ENCODE measurements around the gene ZFAND5. TPM values are rescaled to one million over a fixed set of nuclear protein-coding genes. Genes with fewer than 3 reads are reported as not detected.
A peak's percentile ranks its signal among the peaks of the same experiment; 100 is the strongest.

The ZFAND5 gene
- total and polyA plus RNA-seq, 2 of the 13 experiments (the other 11 are each of a cell fraction or from before 2014, with no cell fraction given) = 53.4 to 60.2 TPM

DNA sequence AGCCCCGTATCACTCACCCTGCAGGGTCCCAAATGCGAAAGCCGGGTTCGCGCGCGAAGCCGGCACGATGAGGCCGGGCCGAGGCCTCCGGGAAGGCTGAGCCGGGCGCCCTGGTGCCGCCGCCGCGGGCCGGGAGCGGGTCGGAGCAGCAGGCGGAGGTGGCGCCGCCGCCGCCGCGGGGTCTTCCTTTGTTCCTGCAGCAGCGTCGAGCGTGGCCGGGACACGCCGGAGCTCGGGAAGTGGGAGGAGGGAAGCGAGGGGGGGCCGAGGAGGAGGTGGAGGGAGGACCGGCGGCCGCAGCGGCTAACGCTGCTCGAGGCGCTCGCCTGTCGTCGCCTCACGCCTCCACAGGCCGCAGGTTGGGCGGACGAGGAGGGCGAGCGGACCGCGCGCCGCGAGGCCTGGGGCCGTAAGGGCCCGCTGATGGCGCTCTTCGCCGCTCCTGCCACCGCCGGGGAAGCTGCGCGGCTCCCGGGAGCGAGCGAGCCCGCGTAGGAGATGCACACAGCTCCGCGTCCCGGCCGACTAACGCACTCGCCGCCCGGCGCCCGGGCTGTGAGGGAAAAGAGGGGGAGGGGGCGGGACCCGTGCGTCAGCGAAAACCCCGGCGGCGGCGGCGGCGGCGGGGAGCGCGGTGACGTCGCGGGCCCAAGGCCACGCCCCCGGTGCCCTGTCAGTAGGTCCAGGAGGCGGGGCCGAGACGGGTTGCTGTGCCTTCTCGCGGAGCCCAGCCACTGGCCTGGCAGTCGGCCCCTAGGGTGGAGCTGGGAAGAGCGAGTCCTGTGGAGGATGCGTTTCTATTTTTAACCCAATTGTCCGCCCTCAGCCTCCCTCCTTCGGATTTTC lies at the start of gene ZFAND5 (continued):
- TF ChIP-seq ZNF792 (CRISPR knock-in tag; IDR thresholded peaks at IDR 0.05) = peak; percentile 51; the same call in 1 of the 2 replicates
- TF ChIP-seq ZNF850 (CRISPR knock-in tag; conservative IDR thresholded peaks at IDR 0.05) = no peak
- TF ChIP-seq SKI (IDR thresholded peaks at IDR 0.05; ENCODE audit: partially characterized antibody) = peak; percentile 72
- no peak for TF ChIP-seq MBD4 (IDR thresholded peaks at IDR 0.05; ENCODE audit: borderline replicate concordance, low read length)
- no peak; the same call in 1 of the 2 replicates for TF ChIP-seq IRX3 (CRISPR knock-in tag; IDR thresholded peaks at IDR 0.05; ENCODE audit: borderline replicate concordance, low read depth)
- TF ChIP-seq ETV5 (CRISPR knock-in tag; IDR thresholded peaks at IDR 0.05; ENCODE audit: borderline replicate concordance) = no peak
- TF ChIP-seq, protein P1, sequence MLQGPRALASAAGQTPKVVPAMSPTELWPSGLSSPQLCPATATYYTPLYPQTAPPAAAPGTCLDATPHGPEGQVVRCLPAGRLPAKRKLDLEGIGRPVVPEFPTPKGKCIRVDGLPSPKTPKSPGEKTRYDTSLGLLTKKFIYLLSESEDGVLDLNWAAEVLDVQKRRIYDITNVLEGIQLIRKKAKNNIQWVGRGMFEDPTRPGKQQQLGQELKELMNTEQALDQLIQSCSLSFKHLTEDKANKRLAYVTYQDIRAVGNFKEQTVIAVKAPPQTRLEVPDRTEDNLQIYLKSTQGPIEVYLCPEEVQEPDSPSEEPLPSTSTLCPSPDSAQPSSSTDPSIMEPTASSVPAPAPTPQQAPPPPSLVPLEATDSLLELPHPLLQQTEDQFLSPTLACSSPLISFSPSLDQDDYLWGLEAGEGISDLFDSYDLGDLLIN (CRISPR knock-in tag; IDR thresholded peaks at IDR 0.05; ENCODE audit: borderline replicate concordance) = 0 out of 2 replicates have a peak, but pooled peaks have one; percentile 74
- peak; percentile 38; the same call in 1 of the 2 replicates for TF ChIP-seq FOXK1 (CRISPR knock-in tag; IDR thresholded peaks at IDR 0.05; ENCODE audit: borderline replicate concordance, low read depth)
- TF ChIP-seq, protein P2, sequence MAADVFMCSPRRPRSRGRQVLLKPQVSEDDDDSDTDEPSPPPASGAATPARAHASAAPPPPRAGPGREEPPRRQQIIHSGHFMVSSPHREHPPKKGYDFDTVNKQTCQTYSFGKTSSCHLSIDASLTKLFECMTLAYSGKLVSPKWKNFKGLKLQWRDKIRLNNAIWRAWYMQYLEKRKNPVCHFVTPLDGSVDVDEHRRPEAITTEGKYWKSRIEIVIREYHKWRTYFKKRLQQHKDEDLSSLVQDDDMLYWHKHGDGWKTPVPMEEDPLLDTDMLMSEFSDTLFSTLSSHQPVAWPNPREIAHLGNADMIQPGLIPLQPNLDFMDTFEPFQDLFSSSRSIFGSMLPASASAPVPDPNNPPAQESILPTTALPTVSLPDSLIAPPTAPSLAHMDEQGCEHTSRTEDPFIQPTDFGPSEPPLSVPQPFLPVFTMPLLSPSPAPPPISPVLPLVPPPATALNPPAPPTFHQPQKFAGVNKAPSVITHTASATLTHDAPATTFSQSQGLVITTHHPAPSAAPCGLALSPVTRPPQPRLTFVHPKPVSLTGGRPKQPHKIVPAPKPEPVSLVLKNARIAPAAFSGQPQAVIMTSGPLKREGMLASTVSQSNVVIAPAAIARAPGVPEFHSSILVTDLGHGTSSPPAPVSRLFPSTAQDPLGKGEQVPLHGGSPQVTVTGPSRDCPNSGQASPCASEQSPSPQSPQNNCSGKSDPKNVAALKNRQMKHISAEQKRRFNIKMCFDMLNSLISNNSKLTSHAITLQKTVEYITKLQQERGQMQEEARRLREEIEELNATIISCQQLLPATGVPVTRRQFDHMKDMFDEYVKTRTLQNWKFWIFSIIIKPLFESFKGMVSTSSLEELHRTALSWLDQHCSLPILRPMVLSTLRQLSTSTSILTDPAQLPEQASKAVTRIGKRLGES (CRISPR knock-in tag; IDR thresholded peaks at IDR 0.05; ENCODE audit: borderline replicate concordance) = no peak
- TF ChIP-seq KAT2B (IDR thresholded peaks at IDR 0.05; ENCODE audit: borderline replicate concordance, low read depth, low read length) = no peak
- TF ChIP-seq, protein P3, sequence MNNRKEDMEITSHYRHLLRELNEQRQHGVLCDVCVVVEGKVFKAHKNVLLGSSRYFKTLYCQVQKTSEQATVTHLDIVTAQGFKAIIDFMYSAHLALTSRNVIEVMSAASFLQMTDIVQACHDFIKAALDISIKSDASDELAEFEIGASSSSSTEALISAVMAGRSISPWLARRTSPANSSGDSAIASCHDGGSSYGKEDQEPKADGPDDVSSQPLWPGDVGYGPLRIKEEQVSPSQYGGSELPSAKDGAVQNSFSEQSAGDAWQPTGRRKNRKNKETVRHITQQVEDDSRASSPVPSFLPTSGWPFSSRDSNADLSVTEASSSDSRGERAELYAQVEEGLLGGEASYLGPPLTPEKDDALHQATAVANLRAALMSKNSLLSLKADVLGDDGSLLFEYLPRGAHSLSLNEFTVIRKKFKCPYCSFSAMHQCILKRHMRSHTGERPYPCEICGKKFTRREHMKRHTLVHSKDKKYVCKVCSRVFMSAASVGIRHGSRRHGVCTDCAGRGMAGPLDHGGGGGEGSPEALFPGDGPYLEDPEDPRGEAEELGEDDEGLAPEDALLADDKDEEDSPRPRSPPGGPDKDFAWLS (CRISPR knock-in tag; IDR thresholded peaks at IDR 0.05; ENCODE audit: borderline replicate concordance) = no peak
- TF ChIP-seq TOPORS (CRISPR knock-in tag; IDR thresholded peaks at IDR 0.05) = no peak; the same call in 1 of the 2 replicates
- no peak; the same call in 1 of the 2 replicates for TF ChIP-seq KAT8 (CRISPR knock-in tag; IDR thresholded peaks at IDR 0.05)
- TF ChIP-seq ZNF775 (CRISPR knock-in tag; IDR thresholded peaks at IDR 0.05; ENCODE audit: borderline replicate concordance) = no peak
- TF ChIP-seq ZNF569 (CRISPR knock-in tag; IDR thresholded peaks at IDR 0.05; ENCODE audit: borderline replicate concordance) = no peak
- no peak for TF ChIP-seq NFIC (IDR thresholded peaks at IDR 0.05; ENCODE audit: low read length)
- TF ChIP-seq ZMYM3 (CRISPR knock-in tag; IDR thresholded peaks at IDR 0.05) = no peak
- TF ChIP-seq SIX1 (CRISPR knock-in tag; IDR thresholded peaks at IDR 0.05; ENCODE audit: borderline replicate concordance) = no peak
- TF ChIP-seq, protein P4, sequence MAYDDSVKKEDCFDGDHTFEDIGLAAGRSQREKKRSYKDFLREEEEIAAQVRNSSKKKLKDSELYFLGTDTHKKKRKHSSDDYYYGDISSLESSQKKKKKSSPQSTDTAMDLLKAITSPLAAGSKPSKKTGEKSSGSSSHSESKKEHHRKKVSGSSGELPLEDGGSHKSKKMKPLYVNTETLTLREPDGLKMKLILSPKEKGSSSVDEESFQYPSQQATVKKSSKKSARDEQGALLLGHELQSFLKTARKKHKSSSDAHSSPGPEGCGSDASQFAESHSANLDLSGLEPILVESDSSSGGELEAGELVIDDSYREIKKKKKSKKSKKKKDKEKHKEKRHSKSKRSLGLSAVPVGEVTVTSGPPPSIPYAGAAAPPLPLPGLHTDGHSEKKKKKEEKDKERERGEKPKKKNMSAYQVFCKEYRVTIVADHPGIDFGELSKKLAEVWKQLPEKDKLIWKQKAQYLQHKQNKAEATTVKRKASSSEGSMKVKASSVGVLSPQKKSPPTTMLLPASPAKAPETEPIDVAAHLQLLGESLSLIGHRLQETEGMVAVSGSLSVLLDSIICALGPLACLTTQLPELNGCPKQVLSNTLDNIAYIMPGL (CRISPR knock-in tag; IDR thresholded peaks at IDR 0.05; ENCODE audit: borderline replicate concordance in 1 of 2, low read depth in 1 of 2) = peak; percentile 57 to 86
- peak; percentile 12; the same call in 1 of the 2 replicates for TF ChIP-seq GATAD1 (CRISPR knock-in tag; IDR thresholded peaks at IDR 0.05)
- TF ChIP-seq KDM1A (CRISPR knock-in tag; IDR thresholded peaks at IDR 0.05) = no peak
- TF ChIP-seq MATR3 (CRISPR knock-in tag; IDR thresholded peaks at IDR 0.05) = no peak

All from HepG2 (cell line).